ENCODE results near the gene PTX4. TPM values are rescaled to one million over a fixed set of nuclear protein-coding genes. Genes with fewer than 3 reads are reported as not detected.

Gene PTX4
- total RNA-seq, 3 donors from 2014 or later = not detected

DNA sequence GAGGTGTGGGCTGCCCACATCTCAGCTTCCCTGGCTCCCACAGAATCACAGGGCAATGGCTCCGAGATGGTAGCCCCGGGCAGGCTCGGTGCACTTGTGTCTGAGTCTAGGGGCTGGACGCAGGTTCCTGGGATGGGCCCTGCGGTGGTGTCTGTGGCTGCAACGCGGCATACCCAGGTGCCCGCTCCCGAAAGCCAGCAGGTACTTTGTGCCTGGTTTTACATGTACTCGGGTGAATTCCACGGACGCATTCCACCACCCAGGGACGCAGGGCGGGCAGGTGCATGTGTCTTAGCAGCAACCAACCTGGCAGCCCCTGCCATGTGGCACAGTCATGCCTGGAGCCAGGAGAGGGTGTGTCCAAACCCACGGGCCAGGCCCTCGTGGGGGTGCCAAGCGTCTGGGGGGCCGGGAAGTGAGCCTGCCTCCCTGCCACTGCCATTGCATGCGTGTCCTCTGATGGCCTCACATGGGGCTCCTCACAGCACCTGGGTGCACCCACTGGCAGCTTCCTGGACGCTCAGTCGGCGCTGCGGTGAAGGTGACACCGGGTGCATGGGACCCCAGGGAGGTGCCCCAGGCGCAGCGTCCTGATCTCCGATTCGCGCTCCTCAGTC lies 40.3 kb upstream of the PTX4 start:
- H3K27me3 ChIP-seq = no peaks in the 10 kb centered on the region
- peak overlapping the region in 1 of 2 donors; percentile 55 for H3K27ac ChIP-seq
- H3K9me3 ChIP-seq = no peaks in the 10 kb centered on the region
- H3K36me3 ChIP-seq = no peaks in the 10 kb centered on the region
- no peak for DNase-seq (ENCODE audit: low spot score in 2 of 2)
- H3K4me1 ChIP-seq = peaks cover 17 to 24% of the 10 kb centered on the region in 2 donors
- no peak for TF ChIP-seq CTCF (IDR thresholded peaks at IDR 0.05)
- no peak overlapping the region for H3K4me3 ChIP-seq
- intact Hi-C loops (cut with DNase I; ENCODE audit: low total_unique reads) = no loop called here

DNA sequence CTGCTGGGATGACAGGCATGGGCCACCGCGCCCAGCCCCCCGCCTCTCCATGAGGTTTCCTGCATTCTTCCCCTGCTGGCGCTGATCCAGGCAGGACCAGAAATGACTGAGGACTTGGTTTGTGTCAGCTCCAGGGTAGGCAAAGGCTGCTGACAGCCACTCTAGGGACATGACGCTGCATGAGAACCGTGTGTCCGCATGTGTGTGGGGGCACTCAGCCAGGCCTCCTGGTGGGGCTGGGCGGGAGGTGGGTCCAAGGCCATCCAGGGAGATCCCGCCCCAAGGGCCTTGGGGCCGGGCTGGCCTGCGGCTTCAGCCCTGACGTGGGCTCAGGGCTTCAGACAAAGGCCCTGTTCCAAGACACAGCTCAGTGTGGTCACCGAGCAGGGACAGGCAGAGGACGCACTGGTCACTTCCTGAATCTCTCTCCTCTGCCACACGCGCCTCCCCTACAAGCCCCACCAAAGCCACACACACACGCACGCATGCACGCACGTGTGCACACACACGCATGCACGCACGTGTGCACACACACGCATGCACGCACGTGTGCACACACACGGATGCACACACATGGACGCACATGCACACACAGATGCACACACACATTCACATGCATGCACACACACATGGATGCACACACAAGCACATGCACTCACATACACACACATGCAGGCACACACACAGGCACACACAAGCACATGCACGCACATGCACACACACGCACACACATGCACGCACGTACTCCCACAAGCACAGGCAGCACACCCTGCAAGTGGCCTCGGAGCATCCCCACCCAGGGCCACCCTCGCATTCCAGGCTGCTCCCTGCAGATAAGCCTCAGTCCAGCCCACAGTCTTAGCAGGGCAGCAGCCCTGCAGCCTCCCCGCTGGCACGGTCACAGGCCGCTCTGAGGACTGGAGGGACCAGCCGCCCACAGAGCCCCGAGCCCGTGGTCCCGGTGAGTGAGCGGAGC lies 39.4 kb upstream of the PTX4 start:
- Histone ChIP-seq H3K4me3 (no peak overlapping the region), H3K4me1 (peaks cover 17 to 21% of the 10 kb centered on the region in 2 donors), H3K36me3 (no peaks in the 10 kb centered on the region), H3K27me3 (no peaks in the 10 kb centered on the region), H3K9me3 (no peaks in the 10 kb centered on the region), H3K27ac (peak overlapping the region in 1 of 2 donors; percentile 55)
- no peak for DNase-seq (ENCODE audit: low spot score in 2 of 2)
- TF ChIP-seq POLR2A (IDR thresholded peaks at IDR 0.05) (no peak), CTCF (IDR thresholded peaks at IDR 0.05) (no peak), POLR2AphosphoS5 (IDR thresholded peaks at IDR 0.05) (no peak)
- intact Hi-C loops (cut with DNase I; ENCODE audit: low total_unique reads) = no loop called here

GRCh38 chr16:1526608-1527555 lies 38.1 kb upstream of the PTX4 start:
- no peaks in the 10 kb centered on the region for H3K9me3 ChIP-seq
- no peak for TF ChIP-seq CTCF (IDR thresholded peaks at IDR 0.05)
- TF ChIP-seq POLR2AphosphoS5 (IDR thresholded peaks at IDR 0.05) = no peak
- TF ChIP-seq POLR2A (IDR thresholded peaks at IDR 0.05) = no peak
- DNase-seq (ENCODE audit: low spot score in 2 of 2) = no peak

DNA sequence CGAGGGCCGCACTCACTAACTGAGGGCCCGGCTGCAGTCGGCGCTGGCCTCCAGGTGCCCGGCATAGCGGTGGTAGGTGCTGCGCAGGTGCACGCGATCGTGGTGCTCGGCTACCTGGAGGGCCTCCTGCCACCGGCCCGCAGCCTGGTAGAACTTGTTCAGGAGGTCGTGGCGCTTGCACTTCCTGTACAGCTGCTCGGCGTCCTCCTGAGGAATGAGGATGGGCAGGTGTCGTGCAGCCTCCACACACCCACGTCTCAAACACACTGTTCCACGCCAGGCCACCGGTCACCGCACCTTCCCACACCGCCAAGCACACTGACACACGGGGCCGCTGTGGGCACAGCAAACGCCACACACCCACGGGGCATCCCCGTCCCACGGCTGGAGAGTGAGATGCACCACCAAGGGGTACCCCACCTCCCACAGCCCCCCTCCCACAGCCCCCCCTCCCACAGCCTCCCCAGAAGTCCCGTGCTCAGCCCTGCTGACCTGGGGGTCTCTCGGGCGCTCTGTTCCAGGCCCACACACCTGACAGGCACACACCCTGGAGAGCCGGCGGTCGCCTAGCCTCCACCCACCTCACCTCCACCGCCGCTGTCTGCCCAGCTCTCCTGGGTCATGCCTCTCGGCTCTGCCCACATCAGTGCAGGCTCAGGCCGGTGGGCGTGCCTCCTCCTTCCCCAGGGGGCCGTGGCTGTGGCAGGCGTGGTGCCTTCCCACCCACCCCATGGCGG lies 37.3 kb upstream of the PTX4 start:
- intact Hi-C loops (cut with DNase I; ENCODE audit: low total_unique reads) = no loop called here
- DNase-seq (ENCODE audit: low spot score in 2 of 2) = no peak
- no peak overlapping the region for H3K27ac ChIP-seq
- no peak overlapping the region for H3K4me3 ChIP-seq
- H3K9me3 ChIP-seq = no peaks in the 10 kb centered on the region
- peaks cover 0 to 5% of the 10 kb centered on the region in 2 donors for H3K4me1 ChIP-seq
- H3K36me3 ChIP-seq = no peaks in the 10 kb centered on the region
- no peaks in the 10 kb centered on the region for H3K27me3 ChIP-seq
- TF ChIP-seq POLR2A (IDR thresholded peaks at IDR 0.05) (no peak), POLR2AphosphoS5 (IDR thresholded peaks at IDR 0.05) (no peak), CTCF (IDR thresholded peaks at IDR 0.05) (no peak)

More at GRCh38 chr16:1526608-1527555, 38.1 kb upstream of the PTX4 start:
- Histone ChIP-seq H3K27ac (peak overlapping the region in 1 of 2 donors; percentile 49), H3K36me3 (no peaks in the 10 kb centered on the region), H3K27me3 (no peaks in the 10 kb centered on the region), H3K4me3 (no peak overlapping the region), H3K4me1 (peaks cover 5 to 13% of the 10 kb centered on the region in 2 donors)
- intact Hi-C loops (cut with DNase I; ENCODE audit: low total_unique reads) = no loop called here
